Activated CD4-positive, alpha-beta T cell treated with anti-CD3 and anti-CD28 coated beads, Interleukin-2, amount 50 U/mL, for 1 hour (primary cell): ENCODE results near the gene RTN1.
"Not testable (repeated sequence)": the region's sequence is repeated elsewhere in the genome, so short reads cannot be mapped to it uniquely, and the experiment has no call there.

Experiments used
- DNase-seq: peaks from one replicate; pipeline ENCODE4 v3.0.0-alpha.2; 2020

Gene RTN1

GRCh38 chr14:59691266-59691665 lies 179.3 kb downstream of the RTN1 start:
- no peak for DNase-seq

GRCh38 chr14:59690426-59690825 lies 180.2 kb downstream of the RTN1 start:
- no peak for DNase-seq

- no peak for DNase-seq
These were observed 182.1 kb downstream of the RTN1 start for GRCh38 chr14:59688224-59689170.

- no peak for DNase-seq
These were observed 182.9 kb downstream of the RTN1 start for GRCh38 chr14:59687663-59688062.

GRCh38 chr14:59679872-59680271 lies 190.7 kb downstream of the RTN1 start:
- no peak for DNase-seq

- no peak for DNase-seq
These were observed 192.2 kb downstream of the RTN1 start for GRCh38 chr14:59678352-59678751.

GRCh38 chr14:59677771-59678231 lies 192.8 kb downstream of the RTN1 start:
- DNase-seq = no peak

GRCh38 chr14:59675394-59675793 lies 195.2 kb downstream of the RTN1 start:
- no peak for DNase-seq

- no peak for DNase-seq
These were observed 205.8 kb downstream of the RTN1 start for GRCh38 chr14:59664741-59665140.

GRCh38 chr14:59657769-59658168 lies 212.8 kb downstream of the RTN1 start:
- DNase-seq = no peak

- no peak for DNase-seq
These were observed 214.1 kb downstream of the RTN1 start for GRCh38 chr14:59656473-59656872.

GRCh38 chr14:59654131-59654530 lies 216.4 kb downstream of the RTN1 start:
- DNase-seq = not testable (repeated sequence)

GRCh38 chr14:59646832-59647231 lies 223.7 kb downstream of the RTN1 start:
- DNase-seq = not testable (repeated sequence)

- DNase-seq = no peak
These were observed 231.7 kb downstream of the RTN1 start for GRCh38 chr14:59638885-59639284.

GRCh38 chr14:59634617-59635016 lies 236.0 kb downstream of the RTN1 start:
- DNase-seq = no peak

- DNase-seq = no peak
These were observed 237.1 kb downstream of the RTN1 start for GRCh38 chr14:59633486-59633885.

- no peak for DNase-seq
These were observed 238.2 kb downstream of the RTN1 start for GRCh38 chr14:59632381-59632780.

GRCh38 chr14:59631237-59631636 lies 239.3 kb downstream of the RTN1 start:
- no peak for DNase-seq

GRCh38 chr14:59630288-59630963 lies 240.2 kb downstream of the RTN1 start:
- no peak for DNase-seq

GRCh38 chr14:59629444-59630287 lies 240.9 kb downstream of the RTN1 start:
- no peak for DNase-seq

- DNase-seq = no peak
These were observed 243.5 kb downstream of the RTN1 start for GRCh38 chr14:59627011-59627520.

- DNase-seq = no peak
These were observed 247.9 kb downstream of the RTN1 start for GRCh38 chr14:59622631-59623030.

GRCh38 chr14:59619061-59619460 lies 251.5 kb downstream of the RTN1 start:
- no peak for DNase-seq
